NK-92 treated with Interleukin-12 subunit alpha and Interleukin-12 subunit beta, amount 100 ng/mL, for 24 hours (cell line): ENCODE measurements around the gene TMEM151B.
"Not testable (repeated sequence)": the region's sequence is repeated elsewhere in the genome, so short reads cannot be mapped to it uniquely, and the experiment has no call there.

Experiments
- DNase-seq: peaks from one replicate; lab custom pipeline; 2025; lab: John Stamatoyannopoulos, UW

The TMEM151B gene

DNA sequence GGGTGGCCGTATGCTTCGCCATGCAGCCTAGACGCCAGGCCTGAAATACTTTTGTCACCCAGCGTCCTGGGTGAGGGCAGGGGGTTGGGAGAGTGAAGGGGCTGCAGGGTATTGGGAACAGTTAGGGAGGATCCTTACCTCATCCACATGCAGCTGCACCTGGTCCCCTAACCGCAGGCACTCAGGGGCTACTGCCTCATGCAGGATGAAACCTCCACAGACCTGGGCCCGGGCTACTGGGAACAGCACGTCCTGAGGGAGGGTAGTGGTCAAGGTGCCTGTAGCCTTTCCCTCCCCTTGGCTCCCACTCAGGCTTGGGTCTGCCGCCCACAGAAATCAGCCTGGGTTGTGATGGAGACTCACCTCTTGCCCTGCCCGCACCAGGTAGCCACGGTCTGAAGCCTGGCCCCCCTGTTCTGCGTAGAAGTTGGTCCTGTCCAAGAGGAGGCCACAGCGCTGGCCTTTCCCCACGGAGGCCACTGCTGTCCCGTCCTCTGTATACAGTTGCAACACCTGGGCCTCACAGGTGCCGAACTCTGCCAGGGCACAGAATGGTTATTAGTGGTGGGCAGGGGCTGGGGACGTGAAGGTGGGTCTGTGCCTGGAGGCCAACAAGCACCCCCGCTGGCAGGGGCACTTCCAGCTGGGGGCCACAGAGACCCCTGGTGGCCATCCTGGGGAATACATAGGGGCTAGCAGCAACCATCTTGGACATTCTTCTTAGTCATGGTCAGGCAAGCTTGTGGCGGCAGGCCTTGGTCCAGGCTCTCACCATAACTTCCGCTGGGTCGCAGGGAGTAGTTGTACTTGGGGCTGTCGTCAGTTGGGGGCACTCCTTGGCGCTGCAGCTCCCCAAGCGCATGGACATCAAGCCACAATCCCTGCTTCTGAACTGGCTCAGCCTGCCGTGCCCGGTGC is 34.3 kb downstream of the TMEM151B start:
- DNase-seq = no peak

DNA sequence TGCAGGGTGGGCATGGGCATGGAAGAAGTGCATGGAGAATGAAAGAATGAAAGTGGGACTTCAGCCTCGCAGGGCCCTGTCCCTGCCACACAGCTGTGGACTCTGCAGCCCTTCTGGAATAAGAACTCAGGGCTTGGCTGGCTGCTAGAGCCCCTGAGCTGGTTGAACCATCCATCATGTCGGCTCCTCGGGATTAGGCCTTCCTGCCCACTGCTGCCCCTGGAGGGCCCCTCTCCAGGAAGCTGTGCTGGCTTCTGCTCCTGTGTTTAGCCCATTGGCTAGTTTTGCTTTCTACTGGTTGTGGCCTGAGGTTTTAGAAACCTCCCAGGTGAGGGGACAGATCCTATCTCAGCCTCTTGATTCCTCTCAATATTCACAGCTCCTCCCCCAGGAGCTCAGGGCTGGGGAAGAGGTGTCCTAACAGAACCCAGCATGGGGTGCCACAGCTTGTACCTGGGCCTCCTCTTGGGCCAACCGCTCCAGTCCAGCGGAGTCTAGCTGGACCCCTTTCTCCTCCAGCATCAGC is 35.0 kb downstream of the TMEM151B start:
- no peak for DNase-seq

DNA sequence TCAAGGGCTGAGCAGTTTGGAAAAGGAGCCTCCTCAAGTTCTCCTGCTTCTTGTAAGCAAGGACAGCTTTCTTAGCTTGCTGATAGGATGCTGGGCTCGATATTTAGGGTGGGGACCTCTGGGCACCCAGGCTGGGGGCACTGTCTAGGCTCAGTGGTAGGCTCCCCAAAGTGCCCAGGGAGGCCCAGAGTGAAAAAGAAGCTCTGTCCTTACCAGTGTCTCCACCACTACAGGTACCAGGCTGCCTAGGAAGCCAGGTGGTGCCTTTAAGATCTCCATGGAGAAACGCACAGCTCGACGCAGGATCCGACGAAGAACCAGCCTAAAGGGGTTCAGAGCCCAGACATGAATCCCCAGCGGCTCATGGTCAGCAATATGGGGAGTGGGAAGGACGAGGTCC is 36.5 kb downstream of the TMEM151B start:
- DNase-seq = no peak

DNA sequence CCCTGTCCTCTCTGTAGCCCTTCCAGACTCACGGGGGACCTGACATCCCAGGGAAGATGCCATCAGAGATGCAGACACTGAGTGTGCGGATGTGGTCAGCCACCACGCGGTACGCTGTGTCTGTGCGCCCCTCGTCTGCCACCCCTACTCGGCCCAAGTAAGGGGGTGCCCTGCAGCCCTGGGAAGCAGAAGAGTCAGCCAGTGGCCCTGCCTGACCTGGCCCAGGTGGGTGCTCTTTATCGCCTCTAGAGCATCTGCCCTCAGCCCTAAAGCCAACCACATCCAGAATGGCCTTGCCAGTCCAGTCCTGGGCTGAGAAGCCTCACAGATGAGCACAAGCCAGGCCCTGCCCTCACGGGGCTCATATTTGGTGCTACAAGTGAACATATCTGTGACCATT is 37.0 kb downstream of the TMEM151B start:
- no peak for DNase-seq

DNA sequence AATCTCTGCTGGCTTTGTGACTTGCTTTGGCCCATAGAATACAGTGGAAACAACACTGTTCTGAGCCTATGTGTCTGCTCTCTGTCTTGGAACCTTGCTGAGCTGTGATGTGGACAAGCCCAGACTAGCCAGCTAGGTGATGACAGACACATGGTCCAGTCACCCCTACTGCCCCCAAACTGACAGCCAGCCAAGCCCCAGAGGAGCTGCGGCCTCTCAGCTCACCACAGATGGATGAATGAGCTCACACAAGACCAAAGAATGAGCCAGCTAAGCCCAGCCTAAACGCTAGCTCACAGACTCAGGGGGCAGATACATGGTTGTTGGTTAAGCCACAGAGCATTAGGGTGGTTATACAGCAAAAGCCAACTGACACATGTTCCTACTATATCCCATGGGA is 38.8 kb downstream of the TMEM151B start:
- DNase-seq = no peak

DNA sequence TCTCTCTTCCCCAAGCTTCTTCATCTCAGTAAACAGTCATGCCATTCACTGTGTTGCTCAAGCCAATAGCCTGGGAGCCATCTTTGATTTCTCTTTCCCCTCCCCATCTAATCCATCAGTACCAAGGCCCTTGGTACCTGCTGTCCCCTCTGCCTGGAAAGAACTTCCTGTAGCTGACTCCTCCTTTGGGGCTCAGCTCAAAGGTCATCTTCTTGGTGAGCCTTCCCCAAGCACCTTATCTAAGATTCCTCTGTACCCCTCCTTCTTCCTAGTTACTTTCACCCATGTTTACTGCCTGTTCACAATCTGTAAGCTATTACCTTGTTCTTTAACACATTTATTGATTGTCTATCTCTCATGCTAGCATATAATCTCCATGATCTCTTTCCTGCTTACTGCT is 39.4 kb downstream of the TMEM151B start:
- no peak for DNase-seq

DNA sequence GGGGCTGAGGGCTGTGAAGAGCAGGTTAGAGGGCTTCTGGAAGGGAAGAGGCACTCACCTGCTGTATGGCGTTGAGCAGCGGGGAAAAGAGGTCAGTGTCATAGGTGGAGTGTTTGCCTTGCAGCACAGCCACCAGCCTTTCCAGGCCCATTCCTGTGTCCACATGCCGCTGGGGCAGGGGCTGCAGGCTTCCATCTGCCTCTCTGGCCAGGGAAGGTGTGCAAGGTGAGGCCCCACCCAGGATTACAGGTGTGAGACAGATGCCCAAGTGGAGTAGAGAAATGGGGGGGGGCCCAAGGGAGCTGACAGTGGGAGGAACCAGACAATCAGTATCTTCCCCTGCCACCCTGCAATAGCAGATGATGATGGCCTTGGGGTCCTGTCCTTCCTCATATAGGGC is 40.0 kb downstream of the TMEM151B start:
- no peak for DNase-seq

DNA sequence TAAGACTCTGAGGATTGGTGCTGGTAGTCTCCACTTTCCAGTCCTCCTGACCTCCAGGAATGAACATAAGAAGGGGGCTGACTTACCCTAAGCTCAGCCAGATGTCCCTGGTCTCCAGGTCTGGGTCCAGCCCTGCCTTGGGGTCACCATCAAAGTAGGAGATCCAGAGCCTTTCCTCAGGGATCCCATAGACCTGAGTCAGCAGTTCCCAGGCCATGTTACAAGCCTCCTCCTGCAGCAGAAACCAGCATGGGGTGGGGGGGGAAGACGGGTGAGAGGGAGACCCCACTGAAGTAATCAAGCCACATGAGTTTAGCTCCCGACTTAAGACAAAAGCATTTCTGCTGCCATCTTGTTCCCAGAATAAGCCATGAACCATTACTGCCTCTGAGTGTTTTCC is 41.1 kb downstream of the TMEM151B start:
- DNase-seq = no peak

DNA sequence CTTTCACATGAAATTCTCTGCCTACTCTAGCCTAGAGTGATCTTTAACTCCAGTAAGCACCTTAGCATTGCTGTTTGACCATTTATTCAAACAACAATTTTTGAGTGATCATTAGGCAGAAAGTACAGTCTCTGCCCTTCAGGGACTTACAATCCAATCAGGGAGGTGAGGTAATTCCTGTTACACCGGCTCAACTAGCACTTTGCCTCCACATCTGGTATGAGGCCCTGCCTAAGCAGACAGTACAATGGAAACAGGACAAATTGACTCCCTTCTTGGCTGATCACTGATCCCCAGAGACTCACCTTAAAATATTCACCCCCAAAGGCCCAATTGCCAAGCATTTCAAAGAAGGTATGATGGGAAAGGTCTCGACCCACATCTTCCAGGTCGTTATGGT is 41.5 kb downstream of the TMEM151B start:
- DNase-seq = no peak

DNA sequence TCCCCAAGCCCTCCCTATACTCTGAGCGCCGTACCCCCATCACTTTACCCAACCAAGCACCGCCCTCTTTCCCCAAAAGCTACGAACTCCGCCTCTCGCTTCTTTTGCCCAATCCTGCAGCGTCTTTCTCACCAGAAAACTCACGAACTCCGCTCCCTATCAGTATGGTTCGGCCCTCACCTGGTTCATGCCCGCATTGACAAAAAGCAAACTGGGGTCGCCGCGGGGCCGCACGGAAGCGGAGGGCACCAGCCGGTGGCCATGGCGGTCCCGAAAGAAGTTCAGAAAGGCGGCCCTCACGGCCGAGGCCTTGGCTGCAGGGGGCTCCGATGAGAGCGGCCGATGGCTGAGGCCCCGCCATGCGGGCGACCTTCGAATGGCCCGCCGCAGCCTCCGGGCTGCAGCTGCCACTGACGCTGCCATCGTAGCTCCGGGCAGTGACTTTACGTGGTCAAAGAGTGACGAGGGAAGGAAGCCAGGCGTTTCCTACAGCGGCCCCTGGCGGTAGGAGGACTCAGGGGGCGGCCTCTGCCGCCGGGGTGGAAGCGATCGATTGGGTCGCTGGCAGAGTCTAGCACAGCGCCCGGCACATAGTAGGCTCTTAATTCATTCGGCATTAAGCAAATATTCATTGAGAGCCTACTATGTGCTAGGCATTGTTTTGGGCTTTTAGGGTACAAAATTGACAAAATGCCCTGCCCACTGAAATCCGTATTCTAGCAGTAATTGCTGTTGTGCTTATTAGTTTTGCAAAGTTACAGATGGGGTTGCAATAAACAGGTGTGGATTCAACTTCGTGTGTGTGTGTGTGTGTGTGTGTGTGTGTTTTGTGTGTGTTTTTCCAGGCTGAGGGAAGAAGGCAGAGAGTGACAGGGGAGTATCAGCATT is 42.9 kb downstream of the TMEM151B start, which contains the start of gene AARS2:
AARS2 (minus strand) TSS at position 447 of the 888 bp plus-strand sequence; CDS start at position 423, 24 bp downstream.
- DNase-seq = peak; percentile 79

DNA sequence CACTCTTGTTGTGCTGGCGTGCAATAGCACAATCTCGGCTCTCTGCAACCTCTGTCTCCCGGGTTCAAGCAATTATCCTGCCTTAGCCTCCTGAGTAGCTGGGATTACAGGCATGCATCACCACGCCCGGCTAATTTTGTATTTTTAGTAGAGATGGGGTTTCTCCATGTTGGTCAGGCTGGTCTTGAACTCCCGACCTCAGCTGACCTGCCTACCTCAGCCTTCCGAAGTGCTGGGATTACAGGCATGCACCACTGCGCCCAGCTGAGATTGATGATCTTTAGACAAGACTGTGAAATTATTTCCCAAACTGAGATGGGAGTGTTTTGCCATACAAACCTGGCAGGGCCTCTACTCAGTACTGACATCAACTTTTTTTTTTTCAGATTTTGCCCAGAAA is 44.4 kb downstream of the TMEM151B start:
- DNase-seq = not testable (repeated sequence)

DNA sequence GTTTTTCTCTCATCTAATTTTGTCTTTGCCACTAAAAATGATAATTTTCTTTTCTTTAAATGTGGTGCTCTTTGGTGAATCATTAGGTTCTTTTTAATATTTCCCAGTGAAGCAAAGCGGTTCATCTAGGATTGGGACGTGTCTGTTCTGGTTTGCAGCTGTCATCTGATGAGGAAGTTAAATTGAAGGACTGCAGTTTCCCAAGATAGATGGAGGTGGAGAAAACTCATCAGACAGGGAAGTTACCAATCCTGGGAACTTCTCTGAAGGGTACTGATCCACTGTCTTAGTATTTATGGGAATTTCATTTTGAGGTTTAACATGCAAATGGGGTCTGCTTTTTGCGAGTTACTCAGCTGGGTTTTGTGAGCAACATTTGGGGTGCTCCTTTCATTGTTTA is 45.3 kb downstream of the TMEM151B start:
- DNase-seq = no peak

DNA sequence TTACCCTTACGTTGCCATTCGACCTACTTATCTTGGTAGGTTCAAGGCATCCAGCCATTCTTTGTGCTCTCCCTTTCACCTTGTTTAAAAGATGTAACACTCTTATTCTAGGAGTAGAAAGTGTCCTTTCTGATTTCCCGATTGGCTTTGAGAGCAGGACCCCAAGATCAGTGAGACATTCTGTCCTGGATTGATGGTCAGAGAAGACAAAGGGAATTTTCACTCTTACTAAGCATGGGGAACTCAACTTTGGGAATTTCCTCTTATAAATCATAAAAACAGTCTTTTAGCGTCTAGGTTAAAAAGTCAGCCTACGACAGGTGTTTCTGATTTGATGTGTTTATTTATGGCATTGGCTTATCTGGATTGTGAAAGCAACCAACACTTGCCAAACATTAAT is 45.7 kb downstream of the TMEM151B start:
- DNase-seq = no peak

DNA sequence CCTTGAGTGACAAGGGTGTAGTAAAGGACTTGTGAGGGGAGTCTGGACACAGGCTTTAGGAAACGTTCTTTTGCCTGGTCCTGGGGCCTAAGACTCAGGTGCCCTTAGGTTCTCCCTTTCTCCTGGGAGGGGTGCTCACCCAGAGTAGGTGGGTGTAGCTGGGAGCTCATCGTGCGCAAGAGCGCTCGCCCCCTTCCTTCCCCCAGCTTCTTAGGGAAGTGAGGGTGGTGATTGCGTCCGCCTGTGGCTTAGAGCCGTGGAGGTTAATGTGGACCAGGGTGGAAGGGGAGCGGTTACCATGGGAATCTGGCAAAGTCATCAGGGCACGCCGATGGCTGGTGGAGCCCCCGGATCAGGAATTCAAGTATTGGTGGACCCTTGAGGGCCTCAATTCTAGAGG is 46.2 kb downstream of the TMEM151B start:
- no peak for DNase-seq

DNA sequence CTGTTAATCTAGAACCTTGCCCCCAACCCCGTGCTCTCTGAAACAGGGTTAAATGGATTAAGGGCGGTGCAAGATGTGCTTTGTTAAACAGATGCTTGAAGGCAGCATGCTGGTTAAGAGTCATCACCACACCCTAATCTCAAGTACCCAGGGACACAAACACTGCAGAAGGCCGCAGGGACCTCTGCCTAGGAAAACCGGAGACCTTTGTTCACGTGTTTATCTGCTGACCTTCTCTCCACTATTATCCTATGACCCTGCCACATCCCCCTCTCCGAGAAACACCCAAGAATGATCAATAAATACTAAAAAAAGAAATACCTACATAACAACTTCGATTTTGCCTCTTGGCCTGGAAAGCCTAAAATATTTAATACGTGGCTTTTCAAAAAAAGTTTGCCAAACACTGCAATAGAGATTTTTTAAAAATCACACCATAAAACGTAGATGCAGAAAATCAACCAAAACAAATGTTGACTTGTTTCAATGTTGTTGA is 46.9 kb downstream of the TMEM151B start:
- DNase-seq = not testable (repeated sequence)

DNA sequence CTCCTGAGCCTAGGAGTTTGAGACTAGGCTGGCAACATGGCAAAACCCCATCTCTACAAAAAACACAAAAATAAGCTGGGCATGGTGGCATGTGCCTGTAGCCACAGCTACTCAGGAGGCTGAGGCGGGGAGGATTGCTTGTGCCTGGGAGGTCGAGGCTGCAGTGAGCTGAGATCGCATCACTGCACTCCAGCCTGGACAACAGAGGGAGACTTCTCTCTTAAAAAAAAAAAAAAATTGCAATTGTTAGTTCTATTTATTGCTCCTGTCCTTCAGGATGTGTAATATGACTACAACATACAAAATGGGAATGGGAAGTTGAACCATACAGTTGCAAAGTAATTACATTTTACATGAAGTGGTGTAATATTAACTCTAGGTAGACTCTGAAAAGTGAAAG is 51.0 kb downstream of the TMEM151B start:
- no peak for DNase-seq

DNA sequence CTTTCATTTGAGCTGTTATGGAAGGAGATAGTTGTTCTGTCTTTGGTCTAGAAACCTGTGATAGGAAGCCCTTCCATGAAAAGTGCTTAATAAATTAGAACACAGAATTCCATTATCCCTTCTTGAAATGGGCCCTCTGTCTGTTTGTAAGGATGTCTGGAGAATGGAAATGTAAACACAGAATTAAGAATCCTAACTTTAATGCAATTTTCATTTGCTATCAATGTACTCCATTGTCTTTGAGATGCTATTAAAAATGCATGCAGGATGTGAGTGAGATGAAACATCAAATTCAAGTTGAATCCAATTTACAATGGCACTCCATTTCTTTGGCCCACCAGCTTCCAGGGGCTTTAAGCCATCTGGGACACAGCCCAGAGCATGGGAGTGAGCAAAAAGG is 56.8 kb downstream of the TMEM151B start:
- no peak for DNase-seq

DNA sequence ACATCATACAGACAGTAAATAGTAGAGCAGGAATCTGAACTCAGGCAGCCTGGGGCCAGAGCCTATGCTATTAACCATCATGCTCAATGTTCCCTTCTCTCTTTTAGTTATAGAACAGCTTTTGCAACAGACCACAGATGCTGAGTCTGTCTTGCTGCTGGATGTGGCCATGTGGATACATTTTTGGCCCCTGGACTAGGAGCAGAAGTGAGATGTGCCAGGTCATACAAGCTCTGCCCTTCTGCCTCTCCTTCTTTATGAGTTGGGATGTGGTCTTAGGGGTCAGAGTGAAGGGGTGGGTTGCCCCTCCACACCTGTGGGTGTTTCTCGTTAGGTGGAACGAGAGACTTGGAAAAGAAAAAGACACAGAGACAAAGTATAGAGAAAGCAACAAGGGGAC is 57.5 kb downstream of the TMEM151B start:
- DNase-seq = no peak

DNA sequence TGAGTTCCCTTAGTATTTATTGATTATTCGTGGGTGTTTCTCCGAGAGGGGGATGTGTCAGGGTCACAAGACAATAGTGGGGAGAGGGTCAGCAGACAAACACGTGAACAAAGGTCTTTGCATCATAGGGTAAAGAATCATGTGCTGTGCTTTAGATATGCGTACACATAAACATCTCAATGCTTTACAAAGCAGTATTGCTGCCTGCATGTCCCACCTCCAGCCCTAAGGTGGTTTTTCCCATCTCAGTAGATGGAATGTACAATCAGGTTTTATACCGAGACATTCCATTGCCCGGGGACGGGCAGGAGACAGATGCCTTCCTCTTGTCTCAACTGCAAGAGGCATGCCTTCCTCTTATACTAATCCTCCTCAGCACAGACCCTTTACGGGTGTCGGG is 58.0 kb downstream of the TMEM151B start:
- DNase-seq = not testable (repeated sequence)

DNA sequence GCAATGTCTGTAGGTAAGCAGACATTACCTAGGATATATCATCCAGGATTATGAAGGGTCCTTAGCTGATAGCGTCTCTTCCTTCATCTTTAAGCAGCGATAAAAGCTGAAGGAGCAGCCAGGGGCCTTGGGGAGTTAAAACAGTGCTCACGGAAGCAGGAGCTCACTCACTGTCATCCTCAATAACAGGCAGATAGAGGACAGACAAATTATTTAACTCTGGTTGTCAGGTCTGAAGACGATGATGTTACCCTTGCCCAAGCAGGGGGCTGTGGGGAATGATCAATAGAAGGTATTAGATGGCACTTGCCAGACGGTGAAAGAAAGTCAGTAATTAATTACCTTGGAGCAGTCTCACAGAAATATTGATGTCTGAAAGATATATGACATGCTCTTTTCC is 59.6 kb downstream of the TMEM151B start:
- no peak for DNase-seq

DNA sequence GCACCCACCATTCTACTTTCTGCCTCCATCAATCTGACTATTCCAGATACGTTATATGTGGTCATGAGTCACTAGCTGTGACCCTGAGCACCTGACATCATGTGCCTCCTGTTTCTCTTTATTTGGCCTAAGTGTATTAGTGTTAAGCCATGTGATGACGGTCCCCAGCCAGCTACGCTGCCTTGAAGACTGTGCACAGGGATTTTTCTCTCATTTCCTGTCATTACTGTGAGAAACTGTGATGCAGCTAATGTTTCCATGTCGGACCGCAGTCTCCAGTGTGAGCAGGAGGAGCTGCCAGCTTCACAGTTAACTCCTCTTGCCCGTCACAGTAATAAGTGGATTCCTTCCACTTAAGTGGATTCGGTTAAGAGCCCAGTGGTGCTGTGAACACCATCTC is 62.3 kb downstream of the TMEM151B start:
- no peak for DNase-seq

DNA sequence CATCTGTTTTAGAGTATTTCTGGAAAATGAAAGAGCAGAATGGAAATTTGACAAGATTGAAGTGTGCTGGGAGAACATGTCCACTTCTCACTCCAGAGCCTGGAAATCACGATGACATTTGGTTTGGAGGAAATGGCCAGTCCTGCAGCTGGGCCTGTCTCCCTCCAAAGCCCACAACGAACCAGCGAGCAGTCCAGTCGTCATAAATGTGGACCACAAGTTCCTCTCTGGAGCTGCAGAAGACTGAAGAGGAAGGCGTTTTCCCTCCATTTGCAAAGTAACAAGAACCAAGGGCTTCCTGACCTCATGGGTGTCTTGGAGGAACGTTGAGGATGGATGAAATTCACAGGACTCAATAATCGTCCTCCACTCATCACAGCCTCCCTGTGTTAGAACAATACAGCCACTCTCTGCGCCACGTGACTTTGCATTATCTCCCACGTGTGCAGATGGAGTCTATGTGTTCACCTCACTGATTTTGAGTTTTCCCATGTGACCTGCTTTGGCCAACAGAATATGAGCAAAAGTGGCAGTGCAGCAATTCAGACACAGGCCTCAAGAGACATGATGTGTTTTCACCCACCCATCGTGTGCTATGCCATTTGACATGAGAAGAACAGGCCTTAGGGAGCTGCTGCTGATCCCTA is 63.1 kb downstream of the TMEM151B start:
- DNase-seq = no peak
